IPS DF 4.7 (cell line): ENCODE results near the gene LRRC4.

Experiments used
- DNase-seq: peaks from one replicate; pipeline ENCODE4 v3.0.0-alpha.2; 2013; ENCODE audit warnings: low spot score; ENCODE audit errors: extremely low read depth

The LRRC4 gene

DNA sequence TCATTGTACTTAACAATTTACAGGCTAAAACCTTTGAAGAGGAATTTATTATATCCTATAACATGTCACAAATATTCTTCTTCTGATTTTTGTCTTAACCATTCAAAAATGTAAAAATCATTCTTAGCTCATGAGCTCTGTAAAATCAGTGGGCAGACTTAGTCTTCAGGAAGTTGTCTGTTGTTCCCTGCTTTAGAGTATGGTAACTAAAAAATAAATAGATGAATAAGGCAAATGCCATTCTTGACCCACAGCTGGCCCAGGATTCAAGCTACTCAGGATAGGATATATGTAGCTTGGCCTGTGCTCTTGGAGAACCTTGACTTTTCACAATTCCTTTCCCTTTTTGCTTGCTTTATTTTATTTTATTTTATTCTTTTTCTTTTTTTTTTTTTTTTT is 51.5 kb downstream of the LRRC4 start:
- DNase-seq: no peak

DNA sequence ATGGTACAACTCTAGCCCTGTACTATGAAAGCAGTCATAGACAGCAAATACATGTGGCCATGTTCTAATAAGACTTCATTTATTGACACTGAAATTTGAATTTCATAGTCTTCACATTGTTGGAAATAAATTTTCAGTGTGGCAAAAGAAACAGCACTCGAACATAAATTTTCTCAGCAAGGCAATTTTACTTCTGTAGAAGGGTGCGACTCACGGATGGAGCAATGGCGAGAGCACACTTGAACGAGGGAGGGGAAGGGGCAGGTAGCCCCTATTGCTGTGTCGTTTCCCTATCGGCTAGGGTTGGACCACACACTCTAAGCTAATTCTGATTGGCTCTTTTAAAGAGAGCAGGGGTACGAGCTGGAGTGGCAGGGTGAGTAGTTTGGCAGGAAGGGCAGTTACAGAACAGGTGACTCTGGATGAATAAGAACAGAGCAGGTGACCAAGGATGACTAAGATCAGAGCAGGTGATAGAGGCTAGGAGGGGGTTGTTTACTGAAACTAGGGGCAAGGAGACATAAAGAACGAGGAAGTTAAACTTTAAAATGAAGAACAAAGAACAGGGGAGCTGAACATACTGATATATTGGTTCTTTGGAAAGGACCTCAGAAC is 52.0 kb downstream of the LRRC4 start:
- DNase-seq: no peak

DNA sequence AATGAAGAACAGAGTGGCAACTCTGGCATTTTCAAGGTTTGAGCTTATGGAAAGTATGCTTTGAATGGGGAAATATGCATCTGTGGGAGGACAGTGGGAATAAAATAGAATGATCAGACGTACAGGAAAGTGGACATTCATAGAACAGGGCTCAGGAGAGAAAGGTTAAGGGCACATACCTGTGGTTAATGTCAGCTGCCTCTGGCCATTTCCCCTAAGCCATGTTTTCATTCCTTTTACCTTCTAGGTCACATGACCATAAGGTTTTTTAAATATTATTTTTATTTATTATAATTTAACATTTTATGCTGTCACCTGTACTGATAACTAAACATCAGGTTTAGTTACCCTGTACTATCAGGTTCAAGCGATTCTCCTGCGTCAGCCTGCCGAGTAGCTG is 52.8 kb downstream of the LRRC4 start:
- no peak for DNase-seq
